Measurements from ENCODE around the gene KCP. TPM values are rescaled to one million over a fixed set of nuclear protein-coding genes. Genes with fewer than 3 reads are reported as not detected.

The KCP gene
- total RNA-seq, 1 donor from 2014 or later, result 0.70 TPM

- H3K27me3 Mint-ChIP-seq (ENCODE audit: unreplicated experiment), result no peaks in the 10 kb centered on the region
- peak; percentile 89 for DNase-seq (ENCODE audit: extremely low spot score, unreplicated experiment)
- peaks cover 2% of the 10 kb centered on the region for H3K4me1 Mint-ChIP-seq (ENCODE audit: unreplicated experiment)
- H3K27ac Mint-ChIP-seq (ENCODE audit: unreplicated experiment), result no peak overlapping the region
- H3K4me3 Mint-ChIP-seq (ENCODE audit: unreplicated experiment), result no peak overlapping the region
- H3K9me3 Mint-ChIP-seq (ENCODE audit: unreplicated experiment), result no peaks in the 10 kb centered on the region
- peak; percentile 79 for TF ChIP-seq CTCF (IDR thresholded peaks at IDR 0.05)
- no peaks in the 10 kb centered on the region for H3K36me3 Mint-ChIP-seq (ENCODE audit: unreplicated experiment)
Observed at GRCh38 chr7:128879939-128880746, 30.4 kb downstream of the KCP start.

GRCh38 chr7:128879461-128879938 lies 31.0 kb downstream of the KCP start:
- Mint-ChIP-seq H3K27ac (ENCODE audit: unreplicated experiment) (no peak overlapping the region), H3K9me3 (ENCODE audit: unreplicated experiment) (no peaks in the 10 kb centered on the region), H3K27me3 (ENCODE audit: unreplicated experiment) (no peaks in the 10 kb centered on the region), H3K36me3 (ENCODE audit: unreplicated experiment) (no peaks in the 10 kb centered on the region), H3K4me3 (ENCODE audit: unreplicated experiment) (no peak overlapping the region), H3K4me1 (ENCODE audit: unreplicated experiment) (peaks cover 2% of the 10 kb centered on the region)
- no peak for TF ChIP-seq CTCF (IDR thresholded peaks at IDR 0.05)
- DNase-seq (ENCODE audit: extremely low spot score, unreplicated experiment), result no peak

GRCh38 chr7:128878226-128879105 lies 32.0 kb downstream of the KCP start:
- TF ChIP-seq CTCF (IDR thresholded peaks at IDR 0.05), result no peak
- no peak for DNase-seq (ENCODE audit: extremely low spot score, unreplicated experiment)
- Mint-ChIP-seq H3K27ac (ENCODE audit: unreplicated experiment) (no peak overlapping the region), H3K36me3 (ENCODE audit: unreplicated experiment) (no peaks in the 10 kb centered on the region), H3K27me3 (ENCODE audit: unreplicated experiment) (no peaks in the 10 kb centered on the region), H3K9me3 (ENCODE audit: unreplicated experiment) (no peaks in the 10 kb centered on the region), H3K4me1 (ENCODE audit: unreplicated experiment) (peaks cover under 1% of the 10 kb centered on the region), H3K4me3 (ENCODE audit: unreplicated experiment) (no peak overlapping the region)

GRCh38 chr7:128877756-128878120 lies 32.8 kb downstream of the KCP start:
- Mint-ChIP-seq H3K27me3 (ENCODE audit: unreplicated experiment) (no peaks in the 10 kb centered on the region), H3K27ac (ENCODE audit: unreplicated experiment) (no peak overlapping the region), H3K4me1 (ENCODE audit: unreplicated experiment) (no peaks in the 10 kb centered on the region), H3K4me3 (ENCODE audit: unreplicated experiment) (no peak overlapping the region), H3K9me3 (ENCODE audit: unreplicated experiment) (no peaks in the 10 kb centered on the region), H3K36me3 (ENCODE audit: unreplicated experiment) (no peaks in the 10 kb centered on the region)
- DNase-seq (ENCODE audit: extremely low spot score, unreplicated experiment), result no peak
- no peak for TF ChIP-seq CTCF (IDR thresholded peaks at IDR 0.05)

Measured in osteocyte (in vitro differentiated cells).